Measurements from ENCODE around the gene SLC4A1AP. TPM values are rescaled to one million over a fixed set of nuclear protein-coding genes. Genes with fewer than 3 reads are reported as not detected.

The SLC4A1AP gene
- total RNA-seq, 1 donor: 31.1 TPM

DNA sequence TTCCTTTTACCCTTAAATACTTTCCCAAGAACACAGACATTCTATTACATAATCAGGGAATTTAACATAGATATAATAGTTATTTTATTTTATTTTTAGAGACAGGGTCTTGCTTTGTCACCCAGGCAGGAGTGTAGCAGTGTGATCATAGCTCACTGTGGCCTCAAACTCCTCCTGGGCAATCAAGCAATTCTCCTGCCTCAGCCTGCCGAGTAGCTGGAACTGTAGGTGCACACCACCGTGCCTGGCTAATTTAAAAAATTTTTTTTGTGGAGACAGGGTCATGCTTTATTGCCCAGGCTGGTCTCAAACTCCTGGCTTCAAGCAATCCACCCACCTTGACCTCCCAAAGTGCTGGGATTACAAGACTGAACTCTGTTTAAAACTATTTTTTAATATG, 45.6 kb downstream of the SLC4A1AP start:
- no peak for DNase-seq (ENCODE audit: low read depth)
- TF ChIP-seq, protein P1, sequence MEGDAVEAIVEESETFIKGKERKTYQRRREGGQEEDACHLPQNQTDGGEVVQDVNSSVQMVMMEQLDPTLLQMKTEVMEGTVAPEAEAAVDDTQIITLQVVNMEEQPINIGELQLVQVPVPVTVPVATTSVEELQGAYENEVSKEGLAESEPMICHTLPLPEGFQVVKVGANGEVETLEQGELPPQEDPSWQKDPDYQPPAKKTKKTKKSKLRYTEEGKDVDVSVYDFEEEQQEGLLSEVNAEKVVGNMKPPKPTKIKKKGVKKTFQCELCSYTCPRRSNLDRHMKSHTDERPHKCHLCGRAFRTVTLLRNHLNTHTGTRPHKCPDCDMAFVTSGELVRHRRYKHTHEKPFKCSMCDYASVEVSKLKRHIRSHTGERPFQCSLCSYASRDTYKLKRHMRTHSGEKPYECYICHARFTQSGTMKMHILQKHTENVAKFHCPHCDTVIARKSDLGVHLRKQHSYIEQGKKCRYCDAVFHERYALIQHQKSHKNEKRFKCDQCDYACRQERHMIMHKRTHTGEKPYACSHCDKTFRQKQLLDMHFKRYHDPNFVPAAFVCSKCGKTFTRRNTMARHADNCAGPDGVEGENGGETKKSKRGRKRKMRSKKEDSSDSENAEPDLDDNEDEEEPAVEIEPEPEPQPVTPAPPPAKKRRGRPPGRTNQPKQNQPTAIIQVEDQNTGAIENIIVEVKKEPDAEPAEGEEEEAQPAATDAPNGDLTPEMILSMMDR (IDR thresholded peaks at IDR 0.05; ENCODE audit: insufficient read depth, low read depth, low read length): no peak
- H3K4me3 ChIP-seq (ENCODE audit: low read depth, low read length): no peak overlapping the region

DNA sequence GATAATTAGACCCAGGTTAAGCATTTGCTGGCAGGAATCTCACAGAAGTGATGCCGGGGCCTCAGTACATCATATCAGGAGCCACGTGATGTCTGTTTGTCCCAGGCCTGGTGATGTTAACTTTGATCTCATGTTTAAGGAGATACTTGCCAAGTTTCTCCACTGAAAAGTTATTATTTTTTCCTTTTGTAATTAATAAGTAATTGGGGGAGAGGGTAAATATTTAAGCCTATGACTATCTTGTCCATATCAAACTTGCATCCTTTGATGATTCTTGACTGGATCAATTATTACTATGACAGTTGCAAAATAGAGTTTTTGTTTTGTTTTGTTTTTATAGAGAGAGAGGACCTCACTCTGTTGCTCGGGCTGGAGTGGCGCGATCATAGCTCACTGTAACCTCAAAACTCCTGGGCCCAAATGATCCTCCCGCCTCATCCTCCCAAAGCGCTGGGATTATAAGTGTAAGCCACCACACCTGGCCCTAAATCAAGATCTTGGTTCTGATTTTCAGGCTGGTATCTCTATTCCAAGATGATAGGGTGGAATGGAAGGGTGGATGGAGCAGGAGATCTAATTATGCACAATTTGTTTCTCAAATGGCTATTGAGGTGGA, 46.4 kb downstream of the SLC4A1AP start:
- TF ChIP-seq, protein P1 (IDR thresholded peaks at IDR 0.05; ENCODE audit: insufficient read depth, low read depth, low read length): no peak
- H3K4me3 ChIP-seq (ENCODE audit: low read depth, low read length): no peak overlapping the region
- no peak for DNase-seq (ENCODE audit: low read depth)

DNA sequence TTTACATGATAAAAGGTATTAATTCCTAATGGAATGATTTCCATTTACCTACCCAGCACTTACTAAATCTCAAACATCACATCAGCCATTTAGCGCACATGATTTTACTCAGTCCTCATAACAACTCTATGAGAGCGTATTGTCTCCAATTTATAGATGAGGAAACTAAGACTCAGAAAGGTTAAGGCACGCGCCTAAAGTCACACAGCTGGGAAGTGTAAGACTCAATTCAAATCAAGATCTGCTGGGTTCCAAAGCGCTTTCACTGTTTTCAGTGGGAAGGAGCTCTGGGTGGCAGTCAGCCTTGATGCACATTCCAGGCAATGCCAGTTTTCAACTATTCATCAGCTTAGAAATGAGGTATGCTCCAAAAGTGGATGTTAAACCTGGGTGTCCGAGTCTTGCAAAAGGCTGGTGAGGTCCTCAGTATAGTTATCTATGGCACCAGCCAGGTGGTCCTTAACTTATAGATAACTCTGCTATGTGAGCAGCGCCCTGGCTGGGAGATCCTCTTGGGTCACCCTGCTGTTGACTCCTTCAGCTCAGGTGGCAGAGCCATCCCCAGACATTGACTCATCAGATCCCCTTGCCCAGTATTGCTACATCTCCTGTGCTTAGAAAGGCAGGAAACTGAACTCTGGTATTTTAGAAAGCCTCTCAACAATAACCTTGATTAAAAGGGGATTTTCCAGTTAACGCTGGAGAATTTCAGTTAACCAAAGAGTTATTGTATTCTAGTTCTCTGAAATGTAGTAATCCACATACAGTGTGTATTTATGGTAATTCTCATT, 47.1 kb downstream of the SLC4A1AP start:
- no peak for DNase-seq (ENCODE audit: low read depth)
- no peak overlapping the region for H3K4me3 ChIP-seq (ENCODE audit: low read depth, low read length)
- TF ChIP-seq, protein P1 (IDR thresholded peaks at IDR 0.05; ENCODE audit: insufficient read depth, low read depth, low read length): no peak

DNA sequence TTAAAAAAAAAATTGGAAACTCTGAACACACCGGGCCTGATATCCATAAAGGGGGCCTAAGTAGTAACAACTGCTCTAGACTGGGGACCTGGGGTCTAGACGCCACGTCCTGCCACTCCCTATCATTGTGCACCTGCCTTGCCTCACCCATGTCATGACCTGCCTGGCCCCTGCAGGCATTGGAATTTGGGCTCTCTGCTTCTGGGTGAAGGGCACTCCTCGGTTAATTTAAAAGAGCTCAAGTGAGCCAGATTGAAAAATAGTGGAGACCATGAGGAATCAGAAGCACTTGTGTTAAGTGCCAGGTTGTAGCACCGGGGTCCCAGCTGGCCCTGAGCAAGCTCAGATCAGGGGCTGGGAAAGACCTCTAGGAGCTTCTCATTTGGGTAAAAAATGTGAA, 48.1 kb downstream of the SLC4A1AP start:
- TF ChIP-seq, protein P1 (IDR thresholded peaks at IDR 0.05; ENCODE audit: insufficient read depth, low read depth, low read length): no peak
- no peak overlapping the region for H3K4me3 ChIP-seq (ENCODE audit: low read depth, low read length)
- DNase-seq (ENCODE audit: low read depth): no peak

DNA sequence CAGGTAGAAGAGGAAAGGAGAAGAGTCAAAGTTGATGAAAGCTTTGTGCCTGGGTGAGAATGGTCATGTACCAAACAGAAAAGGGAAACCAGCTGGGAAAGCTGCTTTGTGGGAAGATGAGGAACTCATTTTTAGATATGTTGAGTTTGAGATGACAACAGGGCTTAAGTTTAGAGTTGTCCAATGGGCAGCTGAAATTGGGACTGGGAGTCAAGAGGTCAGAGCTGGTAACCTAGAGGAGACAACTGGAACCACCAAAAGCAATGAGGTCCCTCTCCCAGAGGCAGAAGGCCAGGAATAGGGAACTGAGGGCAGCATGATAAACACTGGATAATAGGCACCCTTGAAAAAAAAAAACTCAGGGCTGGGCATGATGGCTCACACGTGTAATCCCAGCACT, 48.8 kb downstream of the SLC4A1AP start:
- no peak overlapping the region for H3K4me3 ChIP-seq (ENCODE audit: low read depth, low read length)
- DNase-seq (ENCODE audit: low read depth): no peak
- TF ChIP-seq, protein P1 (IDR thresholded peaks at IDR 0.05; ENCODE audit: insufficient read depth, low read depth, low read length): no peak

DNA sequence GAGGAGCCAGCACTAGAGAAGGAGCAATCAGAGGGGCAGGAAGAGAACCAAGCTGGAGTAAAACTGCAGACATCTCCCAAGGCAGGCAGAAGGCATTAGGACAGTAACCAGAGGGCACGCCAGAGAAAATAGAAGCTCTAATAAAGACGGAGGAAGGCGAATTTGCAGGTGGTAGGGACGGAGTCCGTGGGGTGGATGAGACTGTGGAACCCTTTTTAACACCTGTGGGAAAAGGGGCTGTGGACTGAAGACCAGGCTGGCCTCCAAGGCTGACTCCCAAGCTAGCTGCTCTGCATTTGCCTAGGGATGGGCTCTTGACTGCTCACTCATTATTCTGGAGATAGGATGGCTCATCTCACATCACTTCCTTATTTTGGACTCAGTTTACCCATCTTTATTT, 49.5 kb downstream of the SLC4A1AP start:
- DNase-seq (ENCODE audit: low read depth): no peak
- no peak overlapping the region for H3K4me3 ChIP-seq (ENCODE audit: low read depth, low read length)
- TF ChIP-seq, protein P1 (IDR thresholded peaks at IDR 0.05; ENCODE audit: insufficient read depth, low read depth, low read length): no peak

Measured in fibroblast of villous mesenchyme (primary cell).